Measurements from ENCODE around the gene RNASE9.

The RNASE9 gene

DNA sequence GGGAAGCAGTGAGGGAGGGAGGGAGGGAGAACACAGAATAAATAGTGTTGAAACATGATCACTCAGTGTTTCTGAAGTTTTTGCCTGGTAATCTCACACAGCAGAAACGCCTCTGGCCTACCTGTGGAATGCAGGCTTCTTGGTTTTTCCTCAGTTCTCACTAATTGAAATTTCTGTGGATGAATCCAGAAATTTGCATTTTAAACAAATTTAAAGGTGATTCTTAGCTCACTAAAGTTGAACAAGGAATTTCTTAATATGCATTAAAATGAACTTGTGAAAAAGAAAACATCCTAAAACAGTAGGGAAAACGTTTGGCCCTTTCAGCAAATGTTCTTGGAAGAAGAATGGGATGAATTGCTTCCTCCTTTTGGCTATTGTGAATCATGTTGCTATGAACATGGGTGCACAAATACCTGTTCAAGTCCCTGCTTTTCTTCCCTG is 1.4 kb downstream of the RNASE9 start:
- H3K4me3 ChIP-seq (ENCODE audit: low read depth, low read length) = no peak overlapping the region
- TF ChIP-seq, protein P1, sequence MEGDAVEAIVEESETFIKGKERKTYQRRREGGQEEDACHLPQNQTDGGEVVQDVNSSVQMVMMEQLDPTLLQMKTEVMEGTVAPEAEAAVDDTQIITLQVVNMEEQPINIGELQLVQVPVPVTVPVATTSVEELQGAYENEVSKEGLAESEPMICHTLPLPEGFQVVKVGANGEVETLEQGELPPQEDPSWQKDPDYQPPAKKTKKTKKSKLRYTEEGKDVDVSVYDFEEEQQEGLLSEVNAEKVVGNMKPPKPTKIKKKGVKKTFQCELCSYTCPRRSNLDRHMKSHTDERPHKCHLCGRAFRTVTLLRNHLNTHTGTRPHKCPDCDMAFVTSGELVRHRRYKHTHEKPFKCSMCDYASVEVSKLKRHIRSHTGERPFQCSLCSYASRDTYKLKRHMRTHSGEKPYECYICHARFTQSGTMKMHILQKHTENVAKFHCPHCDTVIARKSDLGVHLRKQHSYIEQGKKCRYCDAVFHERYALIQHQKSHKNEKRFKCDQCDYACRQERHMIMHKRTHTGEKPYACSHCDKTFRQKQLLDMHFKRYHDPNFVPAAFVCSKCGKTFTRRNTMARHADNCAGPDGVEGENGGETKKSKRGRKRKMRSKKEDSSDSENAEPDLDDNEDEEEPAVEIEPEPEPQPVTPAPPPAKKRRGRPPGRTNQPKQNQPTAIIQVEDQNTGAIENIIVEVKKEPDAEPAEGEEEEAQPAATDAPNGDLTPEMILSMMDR (conservative IDR thresholded peaks at IDR 0.05; ENCODE audit: low read depth, low read length) = no peak

DNA sequence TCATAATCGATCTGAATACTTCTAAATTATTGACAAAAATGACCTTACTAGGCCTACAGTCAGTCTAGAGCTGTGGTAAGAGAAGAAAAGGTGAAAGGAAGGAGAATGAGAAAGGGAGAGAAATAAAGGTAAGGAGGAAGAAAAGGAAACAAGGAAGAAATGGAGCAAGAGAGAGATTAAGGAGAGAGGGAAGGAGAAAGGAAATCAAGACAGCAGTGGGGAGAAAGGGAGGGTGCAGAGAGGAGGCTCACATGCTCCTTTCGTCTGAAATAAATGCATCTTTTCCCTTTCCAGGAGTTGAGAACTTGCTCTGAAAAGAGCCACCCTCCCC is 3.7 kb downstream of the RNASE9 start:
- no peak for DNase-seq (ENCODE audit: low read depth)
- H3K4me3 ChIP-seq (ENCODE audit: low read depth, low read length) = no peak overlapping the region
- TF ChIP-seq, protein P1 (conservative IDR thresholded peaks at IDR 0.05; ENCODE audit: low read depth, low read length) = no peak

More for the DNA sequence above, 1.4 kb downstream of the RNASE9 start:
- no peak for DNase-seq (ENCODE audit: low read depth)

DNA sequence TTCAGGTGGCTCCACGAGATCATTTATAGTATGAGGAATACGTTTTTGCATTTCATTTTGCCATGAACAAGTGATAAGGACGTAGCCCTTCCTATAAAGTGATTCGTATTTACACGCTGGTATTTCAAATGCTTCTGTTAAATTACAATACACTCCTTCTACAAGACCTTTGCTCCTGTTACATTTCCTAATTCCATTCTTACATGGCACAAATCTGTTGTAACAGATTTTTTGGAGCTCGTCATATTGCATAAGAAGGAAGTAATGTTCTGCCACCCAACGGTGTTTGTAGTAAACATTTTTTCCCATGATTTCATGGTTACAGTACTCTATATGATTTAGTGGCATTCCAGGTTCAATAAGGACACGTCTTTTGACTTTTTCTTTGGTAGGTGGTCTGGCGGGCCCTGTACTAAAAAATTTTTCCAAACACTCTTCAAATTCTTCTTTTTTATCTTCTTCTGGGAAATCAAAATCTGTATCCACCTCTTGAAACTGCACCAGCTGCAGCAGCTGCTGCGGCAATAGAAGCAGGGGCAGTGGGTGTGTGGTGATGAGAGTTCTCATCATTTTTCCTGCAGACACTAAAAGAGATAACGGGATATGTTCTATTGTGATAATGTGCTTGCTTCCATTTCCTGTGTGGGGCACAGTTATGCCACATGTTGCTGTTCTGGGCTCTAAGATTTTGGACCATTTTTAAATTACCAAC is 4.2 kb downstream of the RNASE9 start:
- TF ChIP-seq, protein P1 (conservative IDR thresholded peaks at IDR 0.05; ENCODE audit: low read depth, low read length) = no peak
- no peak for DNase-seq (ENCODE audit: low read depth)
- H3K4me3 ChIP-seq (ENCODE audit: low read depth, low read length) = no peak overlapping the region

DNA sequence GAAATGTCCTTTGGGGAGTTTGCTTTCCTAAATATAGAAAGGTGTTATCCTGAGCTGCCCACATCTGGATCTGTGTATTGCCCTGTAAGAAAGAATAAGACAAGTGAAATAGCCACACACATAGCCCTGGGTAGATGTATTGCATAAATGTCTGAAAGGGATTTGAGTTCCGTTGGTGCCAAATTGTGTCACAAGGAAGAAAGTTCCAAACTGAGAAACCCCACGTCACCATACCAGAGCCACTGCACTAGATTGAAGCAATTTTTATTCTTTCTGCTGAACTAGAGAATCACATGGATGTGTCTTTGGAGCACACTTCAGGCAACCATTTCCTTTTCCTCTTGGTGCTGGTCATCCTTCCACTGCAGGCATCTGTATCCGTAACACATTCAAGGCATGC is 5.0 kb downstream of the RNASE9 start:
- TF ChIP-seq, protein P1 (conservative IDR thresholded peaks at IDR 0.05; ENCODE audit: low read depth, low read length) = no peak
- DNase-seq (ENCODE audit: low read depth) = no peak
- H3K4me3 ChIP-seq (ENCODE audit: low read depth, low read length) = no peak overlapping the region

DNA sequence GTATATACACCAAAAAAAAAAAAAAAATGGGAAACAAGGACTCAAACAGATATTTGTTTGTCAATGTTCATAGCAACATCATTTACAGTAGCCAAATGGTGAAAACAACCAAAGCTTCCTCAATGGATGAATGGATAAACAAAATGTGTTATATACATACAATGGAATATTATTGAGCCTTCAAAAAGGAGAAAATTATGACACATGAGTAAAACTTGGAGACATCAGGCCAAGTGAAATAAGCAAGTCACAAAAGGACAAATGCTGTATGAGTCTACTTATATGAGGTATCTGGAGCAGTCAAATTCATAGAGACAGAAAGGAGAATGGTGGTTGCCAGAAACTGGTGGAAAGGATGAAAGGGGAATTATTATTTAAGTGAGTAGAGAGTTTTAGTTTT is 7.8 kb downstream of the RNASE9 start:
- TF ChIP-seq, protein P1 (conservative IDR thresholded peaks at IDR 0.05; ENCODE audit: low read depth, low read length) = no peak

DNA sequence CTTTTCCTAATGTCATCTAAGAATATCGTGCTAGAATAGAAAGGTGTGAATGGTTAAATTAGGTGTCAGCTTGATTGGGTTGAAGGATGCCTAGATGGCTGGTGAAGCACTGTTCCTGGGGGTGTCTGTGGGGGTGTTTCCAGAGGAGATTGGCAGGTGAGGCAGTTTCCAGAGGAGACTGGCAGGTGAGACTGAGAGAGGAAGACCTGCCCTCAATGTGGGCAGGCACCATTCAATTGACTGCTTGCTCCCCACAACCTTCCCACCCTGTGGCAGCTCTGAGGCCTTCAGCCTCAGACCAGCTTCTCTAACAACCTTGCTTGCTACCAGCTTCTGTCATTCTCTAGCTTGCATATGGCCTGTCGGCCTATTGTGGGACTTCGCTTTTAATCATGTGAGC is 9.2 kb downstream of the RNASE9 start:
- TF ChIP-seq, protein P1 (conservative IDR thresholded peaks at IDR 0.05; ENCODE audit: low read depth, low read length) = no peak
- no peak for DNase-seq (ENCODE audit: low read depth)
- H3K4me3 ChIP-seq (ENCODE audit: low read depth, low read length) = no peak overlapping the region

More for the DNA sequence above, 7.8 kb downstream of the RNASE9 start:
- no peak overlapping the region for H3K4me3 ChIP-seq (ENCODE audit: low read depth, low read length)
- no peak for DNase-seq (ENCODE audit: low read depth)

DNA sequence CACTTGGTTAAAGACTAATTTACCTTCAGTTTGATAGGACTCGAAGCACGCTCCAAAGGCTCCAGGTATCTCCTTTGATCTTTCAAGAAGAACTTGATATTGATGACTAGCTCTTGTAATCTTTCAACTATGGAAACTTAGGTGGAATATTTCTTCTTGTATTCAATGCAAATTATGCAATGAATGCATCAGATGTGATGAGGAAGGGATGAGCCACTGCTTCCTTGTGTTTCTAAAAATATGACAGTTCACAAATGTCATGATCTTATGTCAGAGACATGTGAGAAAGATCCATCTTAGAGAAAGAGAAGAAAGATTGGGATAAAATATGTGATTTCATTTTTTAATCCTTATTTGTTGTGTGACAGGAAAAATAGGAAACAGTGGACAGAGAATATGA is 9.9 kb downstream of the RNASE9 start:
- TF ChIP-seq, protein P1 (conservative IDR thresholded peaks at IDR 0.05; ENCODE audit: low read depth, low read length) = no peak
- DNase-seq (ENCODE audit: low read depth) = no peak
- H3K4me3 ChIP-seq (ENCODE audit: low read depth, low read length) = no peak overlapping the region
